Activated naive CD4-positive, alpha-beta T cell (primary cell): ENCODE measurements around the gene TP53I3.
"Not testable (repeated sequence)": the region's sequence is repeated elsewhere in the genome, so short reads cannot be mapped to it uniquely, and the experiment has no call there.

Source experiments
- DNase-seq, 4 experiments: peaks; one replicate each; lab custom pipeline; 2025; lab: John Stamatoyannopoulos, UW

Gene TP53I3, protein sequence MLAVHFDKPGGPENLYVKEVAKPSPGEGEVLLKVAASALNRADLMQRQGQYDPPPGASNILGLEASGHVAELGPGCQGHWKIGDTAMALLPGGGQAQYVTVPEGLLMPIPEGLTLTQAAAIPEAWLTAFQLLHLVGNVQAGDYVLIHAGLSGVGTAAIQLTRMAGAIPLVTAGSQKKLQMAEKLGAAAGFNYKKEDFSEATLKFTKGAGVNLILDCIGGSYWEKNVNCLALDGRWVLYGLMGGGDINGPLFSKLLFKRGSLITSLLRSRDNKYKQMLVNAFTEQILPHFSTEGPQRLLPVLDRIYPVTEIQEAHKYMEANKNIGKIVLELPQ

GRCh38 chr2:24084386-24085199 lies at the start of gene TP53I3:
Gene TP53I3, minus strand, starts transcription at chr2:24084834. Its CDS starts 508 bp downstream, at chr2:24084326.
- DNase-seq = peak; percentile 47 to 80 (median 68)

- DNase-seq = no peak
Observed at GRCh38 chr2:24132543-24132942, 47.9 kb upstream of the TP53I3 start.

DNA sequence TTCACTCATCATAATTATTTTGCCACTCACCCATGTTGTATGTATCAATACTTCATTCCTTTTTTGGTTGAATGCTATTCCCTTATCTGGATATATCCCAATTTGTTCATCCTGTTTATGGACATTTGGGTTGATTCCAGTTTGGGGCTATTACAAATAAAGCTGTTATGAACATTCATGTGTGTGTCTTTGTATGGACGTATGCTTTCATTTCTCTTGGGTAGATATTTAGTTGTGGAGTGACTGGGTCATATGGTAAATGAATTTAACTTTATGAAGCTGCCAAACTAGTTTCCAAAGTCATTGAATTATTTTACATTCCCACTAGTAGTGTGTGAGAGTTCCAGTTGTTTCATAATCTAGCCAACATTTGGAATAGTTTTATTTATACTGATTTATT lies 41.3 kb upstream of the TP53I3 start:
- no peak for DNase-seq

DNA sequence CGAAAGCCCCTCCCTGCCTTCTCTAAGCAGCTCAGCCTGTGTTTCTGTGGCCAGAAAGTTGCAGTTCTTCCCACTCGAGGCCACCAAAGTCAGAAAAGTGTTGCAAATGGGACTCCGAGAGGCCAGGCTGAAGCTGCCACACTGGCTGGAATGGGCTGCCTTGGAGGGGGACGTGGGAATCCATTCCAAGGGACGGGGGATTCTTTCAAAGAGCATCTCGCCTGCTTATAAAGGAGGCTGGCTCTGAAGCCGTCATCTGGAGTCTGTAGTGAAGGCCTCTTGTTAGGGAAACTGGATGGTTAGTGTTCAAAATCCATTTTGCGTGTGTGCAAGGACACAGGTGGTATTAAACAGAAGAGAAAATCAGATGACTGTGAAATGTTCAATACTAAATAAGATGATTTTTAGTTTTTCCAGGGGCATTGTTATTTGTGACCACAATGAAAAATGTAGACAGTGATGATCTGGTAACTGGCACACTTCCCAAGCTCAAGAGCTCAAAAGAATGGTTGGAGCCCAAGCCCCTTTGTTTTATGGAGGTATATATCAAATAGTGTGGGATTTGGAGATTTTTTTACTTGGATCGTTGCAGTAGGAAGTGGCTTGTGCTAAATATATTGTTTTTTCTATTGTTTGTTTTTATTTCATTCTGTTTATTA lies 39.4 kb upstream of the TP53I3 start:
- peak in 1 of 4 experiments; percentile 10 for DNase-seq

GRCh38 chr2:24123195-24123921 lies 38.7 kb upstream of the TP53I3 start, which contains the start of the genes FAM228B and PFN4:
Gene FAM228B, plus strand, starts transcription at chr2:24123469. Its CDS starts 893 bp downstream, at chr2:24124362.
Gene PFN4, minus strand, starts transcription at chr2:24123334. Its CDS starts 799 bp downstream, at chr2:24122535.
- peak; percentile 6 to 44 (median 10) for DNase-seq

- no peak for DNase-seq
Observed at GRCh38 chr2:24122366-24123194, 37.9 kb upstream of the TP53I3 start.

- DNase-seq = no peak
Observed at GRCh38 chr2:24121469-24121868, 36.8 kb upstream of the TP53I3 start.

- no peak for DNase-seq
Observed at GRCh38 chr2:24121066-24121465, 36.4 kb upstream of the TP53I3 start.

DNA sequence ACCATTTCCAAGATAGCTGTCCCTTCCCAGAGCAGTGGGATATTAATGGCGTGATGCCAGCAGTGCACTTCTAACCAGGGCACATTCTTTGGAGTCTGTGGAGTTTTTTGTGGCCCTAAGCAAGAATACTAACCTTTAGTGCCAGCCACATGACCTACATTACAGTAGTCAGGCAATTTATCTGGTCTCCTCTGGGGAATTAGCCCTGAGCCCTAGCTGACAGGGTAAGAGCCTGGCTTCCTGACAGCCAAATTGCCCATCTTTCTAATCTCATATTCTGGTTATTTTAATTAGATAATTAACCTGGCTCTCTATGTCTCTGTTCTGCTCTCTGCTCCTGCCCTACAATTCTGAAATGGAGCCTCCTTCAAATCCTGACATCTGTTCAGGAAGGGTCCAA lies 33.3 kb upstream of the TP53I3 start:
- DNase-seq = no peak

- DNase-seq = no peak
Observed at GRCh38 chr2:24115057-24115456, 30.4 kb upstream of the TP53I3 start.

GRCh38 chr2:24111407-24111901 lies 26.8 kb upstream of the TP53I3 start:
- no peak for DNase-seq

- DNase-seq = no peak
Observed at GRCh38 chr2:24110660-24111303, 26.1 kb upstream of the TP53I3 start.

- DNase-seq = not testable (repeated sequence)
Observed at GRCh38 chr2:24109431-24109830, 24.8 kb upstream of the TP53I3 start.

DNA sequence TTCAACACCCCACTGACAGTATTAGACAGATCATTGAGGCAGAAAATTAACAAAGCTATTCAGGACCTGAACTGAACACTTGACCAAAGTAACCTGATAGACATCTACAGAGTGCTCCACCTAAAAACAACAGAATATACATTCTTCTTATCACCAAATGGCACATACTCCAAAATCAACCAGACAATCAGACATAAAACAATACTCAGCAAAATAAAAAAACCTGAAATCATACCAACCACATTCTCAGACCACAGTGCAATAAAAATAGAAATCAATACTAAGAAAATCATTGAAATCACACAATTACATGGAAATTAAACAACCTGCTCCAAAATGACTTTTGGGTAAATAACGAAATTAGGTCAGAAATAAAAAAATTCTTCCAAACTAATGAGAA lies 22.7 kb upstream of the TP53I3 start:
- DNase-seq = no peak

- no peak for DNase-seq
Observed at GRCh38 chr2:24106786-24107185, 22.2 kb upstream of the TP53I3 start.

- DNase-seq = no peak
Observed at GRCh38 chr2:24105816-24106215, 21.2 kb upstream of the TP53I3 start.

DNA sequence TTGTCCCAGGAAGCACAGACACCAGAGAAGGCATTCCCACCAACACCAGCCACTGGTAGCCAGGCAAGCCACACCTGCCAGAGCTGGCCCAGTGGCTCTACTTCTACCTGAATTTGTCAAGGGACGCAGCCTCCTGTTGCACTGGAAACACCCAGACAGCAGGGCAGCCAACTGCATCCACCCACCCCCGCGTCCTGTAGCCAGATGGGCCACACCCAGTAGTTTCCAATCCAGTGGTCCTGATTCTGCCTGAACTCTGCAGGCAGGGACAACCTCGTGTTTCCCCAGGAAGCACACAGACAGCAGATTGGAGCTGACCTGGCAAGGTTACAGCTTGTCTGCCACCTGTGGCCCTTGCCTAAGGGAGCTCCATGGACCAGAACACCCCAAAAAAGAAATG lies 20.3 kb upstream of the TP53I3 start:
- no peak for DNase-seq

DNA sequence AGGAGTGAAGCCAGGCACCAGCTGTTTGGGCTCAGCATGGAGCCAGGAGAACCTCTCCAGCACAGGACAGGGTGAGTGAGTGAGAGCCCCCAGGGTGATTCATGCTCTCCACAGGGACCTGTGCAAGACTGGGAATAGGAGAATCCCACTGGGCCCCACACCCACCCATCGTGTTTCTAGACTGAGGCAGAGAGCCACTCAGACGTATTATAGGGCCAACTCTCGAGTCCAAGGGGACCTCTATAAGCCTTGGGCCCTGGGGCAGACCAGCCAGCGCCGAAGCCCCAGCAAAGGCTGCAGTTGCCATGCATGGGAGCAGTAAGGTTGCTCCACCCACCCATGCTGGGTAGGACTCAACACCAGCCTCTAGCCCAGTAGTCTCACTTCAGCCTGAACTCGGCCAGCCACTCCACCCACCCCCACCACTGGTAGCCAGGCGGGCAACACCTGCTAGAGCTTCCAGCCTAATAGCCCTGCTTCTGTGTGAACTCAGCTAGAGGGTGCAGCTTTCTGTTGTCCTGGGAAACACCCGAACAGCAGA lies 19.5 kb upstream of the TP53I3 start:
- DNase-seq = no peak

- no peak for DNase-seq
Observed at GRCh38 chr2:24102677-24103076, 18.0 kb upstream of the TP53I3 start.

- DNase-seq = no peak
Observed at GRCh38 chr2:24101992-24102391, 17.4 kb upstream of the TP53I3 start.
